Measurements from ENCODE around the gene GPR161.

Gene GPR161

DNA sequence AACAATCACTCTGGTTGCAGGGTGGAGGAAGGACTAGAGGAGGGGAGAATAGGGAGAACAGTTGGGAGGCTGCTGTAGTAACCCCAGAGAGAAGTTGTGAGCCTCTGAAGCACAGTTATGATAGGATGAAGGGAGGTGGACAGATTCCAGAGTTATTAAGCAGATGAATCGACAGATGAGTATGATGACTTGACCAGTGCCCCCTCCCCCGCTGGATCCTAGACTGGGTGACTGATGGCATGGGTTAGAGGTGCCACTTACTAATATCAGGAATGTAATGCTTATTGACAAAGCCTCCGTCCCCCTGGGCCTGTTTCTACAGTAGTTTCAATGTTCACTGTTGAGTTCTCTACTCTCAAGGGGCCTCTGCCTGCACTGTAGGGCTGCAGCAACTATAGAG, 28.0 kb upstream of the GPR161 start:
- Histone ChIP-seq H3K56ac (ENCODE audit: low read length) (no peak overlapping the region), H3K4me1 (ENCODE audit: control insufficient read depth, low read depth, low read length) (no peaks in the 10 kb centered on the region), H3K79me1 (ENCODE audit: low read length) (no peaks in the 10 kb centered on the region), H2BK15ac (replicated peaks; ENCODE audit: low read depth) (no peak overlapping the region), H3K36me3 (ENCODE audit: control insufficient read depth, insufficient read depth, low read length) (no peaks in the 10 kb centered on the region), H2BK5ac (ENCODE audit: low read length) (no peak overlapping the region), H4K5ac (ENCODE audit: low read length) (no peak overlapping the region), H3K4me3 (ENCODE audit: low read length) (no peak overlapping the region), H3K27me3 (ENCODE audit: insufficient read depth, low read length, poor library complexity) (no peaks in the 10 kb centered on the region), H3K4ac (ENCODE audit: low read depth, low read length) (no peak overlapping the region), H3K79me2 (ENCODE audit: control insufficient read depth, insufficient read depth, low read length) (no peaks in the 10 kb centered on the region), H3K9ac (ENCODE audit: low read length) (no peak overlapping the region), H3K27ac (ENCODE audit: low read depth, low read length) (no peak overlapping the region), H3K23ac (ENCODE audit: low read length) (no peak overlapping the region), H2BK120ac (ENCODE audit: low read depth, low read length) (no peak overlapping the region), H3K4me2 (ENCODE audit: low read length) (no peak overlapping the region), H2AK5ac (ENCODE audit: low read length) (no peak overlapping the region), H3K18ac (ENCODE audit: low read length) (no peak overlapping the region), H4K8ac (ENCODE audit: low read depth, low read length) (no peak overlapping the region)
- no CpG with 5 or more reads among the region's 3 CpGs for WGBS (ENCODE audit: extremely low coverage, insufficient coverage, low lambda C conversion rate)
- DNase-seq, result no peak

- H3K4ac ChIP-seq (ENCODE audit: low read depth, low read length), result no peak overlapping the region
- WGBS (ENCODE audit: extremely low coverage, insufficient coverage, low lambda C conversion rate), result no CpG with 5 or more reads among the region's 3 CpGs
These were observed 26.9 kb upstream of the GPR161 start for GRCh38 chr1:168163670-168164069.

DNA sequence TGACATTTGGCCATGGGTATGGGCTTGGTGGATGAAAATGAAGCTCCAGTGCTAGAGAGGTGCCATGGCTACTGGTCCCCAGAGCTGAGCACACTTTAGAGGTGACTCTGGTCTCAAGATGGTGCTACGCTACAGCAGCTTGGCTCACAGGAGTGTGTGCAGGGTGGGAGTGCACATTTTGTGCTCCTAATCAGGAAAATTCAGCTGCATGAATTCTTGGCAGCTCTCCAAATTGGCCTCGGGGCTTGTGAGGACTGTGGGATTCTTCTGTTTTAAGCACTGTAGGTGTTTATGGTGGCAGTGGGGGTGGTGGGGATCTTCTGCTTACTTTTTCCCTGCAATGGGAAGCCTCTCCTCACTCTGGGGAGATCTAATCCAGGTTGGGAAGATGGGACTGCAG, 24.7 kb upstream of the GPR161 start:
- no peak overlapping the region for H3K4me3 ChIP-seq (ENCODE audit: low read length)
- no peak overlapping the region for H2BK120ac ChIP-seq (ENCODE audit: low read depth, low read length)
- no peak overlapping the region for H2BK15ac ChIP-seq (replicated peaks; ENCODE audit: low read depth)
- H3K56ac ChIP-seq (ENCODE audit: low read length), result no peak overlapping the region
- H3K79me2 ChIP-seq (ENCODE audit: control insufficient read depth, insufficient read depth, low read length), result no peaks in the 10 kb centered on the region
- no peaks in the 10 kb centered on the region for H3K27me3 ChIP-seq (ENCODE audit: insufficient read depth, low read length, poor library complexity)
- no peak overlapping the region for H3K4ac ChIP-seq (ENCODE audit: low read depth, low read length)
- no peak overlapping the region for H3K4me2 ChIP-seq (ENCODE audit: low read length)
- no peak overlapping the region for H4K8ac ChIP-seq (ENCODE audit: low read depth, low read length)
- no peaks in the 10 kb centered on the region for H3K4me1 ChIP-seq (ENCODE audit: control insufficient read depth, low read depth, low read length)
- no peak for DNase-seq
- H2BK5ac ChIP-seq (ENCODE audit: low read length), result no peak overlapping the region
- no peaks in the 10 kb centered on the region for H3K79me1 ChIP-seq (ENCODE audit: low read length)
- no peak overlapping the region for H3K9ac ChIP-seq (ENCODE audit: low read length)
- H3K36me3 ChIP-seq (ENCODE audit: control insufficient read depth, insufficient read depth, low read length), result no peaks in the 10 kb centered on the region
- H3K27ac ChIP-seq (ENCODE audit: low read depth, low read length), result no peak overlapping the region
- no peak overlapping the region for H4K5ac ChIP-seq (ENCODE audit: low read length)
- H3K18ac ChIP-seq (ENCODE audit: low read length), result no peak overlapping the region
- WGBS (ENCODE audit: extremely low coverage, insufficient coverage, low lambda C conversion rate), result no CpG with 5 or more reads among the region's 2 CpGs
- no peak overlapping the region for H2AK5ac ChIP-seq (ENCODE audit: low read length)
- no peak overlapping the region for H3K23ac ChIP-seq (ENCODE audit: low read length)

More at GRCh38 chr1:168163670-168164069, 26.9 kb upstream of the GPR161 start:
- H4K5ac ChIP-seq (ENCODE audit: low read length), result no peak overlapping the region
- no peak overlapping the region for H3K9ac ChIP-seq (ENCODE audit: low read length)
- H3K27ac ChIP-seq (ENCODE audit: low read depth, low read length), result no peak overlapping the region
- H2BK5ac ChIP-seq (ENCODE audit: low read length), result no peak overlapping the region
- no peaks in the 10 kb centered on the region for H3K4me1 ChIP-seq (ENCODE audit: control insufficient read depth, low read depth, low read length)
- H2BK15ac ChIP-seq (replicated peaks; ENCODE audit: low read depth), result no peak overlapping the region
- DNase-seq, result no peak
- no peak overlapping the region for H3K4me3 ChIP-seq (ENCODE audit: low read length)
- H3K79me1 ChIP-seq (ENCODE audit: low read length), result no peaks in the 10 kb centered on the region
- no peak overlapping the region for H3K4me2 ChIP-seq (ENCODE audit: low read length)
- H3K56ac ChIP-seq (ENCODE audit: low read length), result no peak overlapping the region
- no peak overlapping the region for H2AK5ac ChIP-seq (ENCODE audit: low read length)
- no peaks in the 10 kb centered on the region for H3K36me3 ChIP-seq (ENCODE audit: control insufficient read depth, insufficient read depth, low read length)
- no peaks in the 10 kb centered on the region for H3K27me3 ChIP-seq (ENCODE audit: insufficient read depth, low read length, poor library complexity)
- no peaks in the 10 kb centered on the region for H3K79me2 ChIP-seq (ENCODE audit: control insufficient read depth, insufficient read depth, low read length)
- no peak overlapping the region for H2BK120ac ChIP-seq (ENCODE audit: low read depth, low read length)
- no peak overlapping the region for H4K8ac ChIP-seq (ENCODE audit: low read depth, low read length)
- H3K18ac ChIP-seq (ENCODE audit: low read length), result no peak overlapping the region
- no peak overlapping the region for H3K23ac ChIP-seq (ENCODE audit: low read length)

GRCh38 chr1:168159979-168160378, 23.2 kb upstream of the GPR161 start:
- no peak overlapping the region for H4K5ac ChIP-seq (ENCODE audit: low read length)
- no peak for DNase-seq
- no peaks in the 10 kb centered on the region for H3K27me3 ChIP-seq (ENCODE audit: insufficient read depth, low read length, poor library complexity)
- no peak overlapping the region for H3K27ac ChIP-seq (ENCODE audit: low read depth, low read length)
- no peaks in the 10 kb centered on the region for H3K79me1 ChIP-seq (ENCODE audit: low read length)
- no peak overlapping the region for H3K4me2 ChIP-seq (ENCODE audit: low read length)
- H3K9ac ChIP-seq (ENCODE audit: low read length), result no peak overlapping the region
- H4K8ac ChIP-seq (ENCODE audit: low read depth, low read length), result no peak overlapping the region
- no peak overlapping the region for H3K56ac ChIP-seq (ENCODE audit: low read length)
- no peak overlapping the region for H3K18ac ChIP-seq (ENCODE audit: low read length)
- H3K36me3 ChIP-seq (ENCODE audit: control insufficient read depth, insufficient read depth, low read length), result no peaks in the 10 kb centered on the region
- WGBS (ENCODE audit: extremely low coverage, insufficient coverage, low lambda C conversion rate), result no CpG with 5 or more reads among the region's 1 CpG
- H3K4me1 ChIP-seq (ENCODE audit: control insufficient read depth, low read depth, low read length), result no peaks in the 10 kb centered on the region
- no peaks in the 10 kb centered on the region for H3K79me2 ChIP-seq (ENCODE audit: control insufficient read depth, insufficient read depth, low read length)
- H3K4ac ChIP-seq (ENCODE audit: low read depth, low read length), result no peak overlapping the region
- H2BK5ac ChIP-seq (ENCODE audit: low read length), result no peak overlapping the region
- no peak overlapping the region for H3K4me3 ChIP-seq (ENCODE audit: low read length)
- no peak overlapping the region for H2AK5ac ChIP-seq (ENCODE audit: low read length)
- H2BK15ac ChIP-seq (replicated peaks; ENCODE audit: low read depth), result no peak overlapping the region
- no peak overlapping the region for H3K23ac ChIP-seq (ENCODE audit: low read length)
- no peak overlapping the region for H2BK120ac ChIP-seq (ENCODE audit: low read depth, low read length)

- Histone ChIP-seq H3K23ac (ENCODE audit: low read length) (no peak overlapping the region), H3K4me3 (ENCODE audit: low read length) (no peak overlapping the region), H3K27ac (ENCODE audit: low read depth, low read length) (no peak overlapping the region), H3K79me2 (ENCODE audit: control insufficient read depth, insufficient read depth, low read length) (no peaks in the 10 kb centered on the region), H3K9ac (ENCODE audit: low read length) (no peak overlapping the region), H2BK120ac (ENCODE audit: low read depth, low read length) (no peak overlapping the region), H3K27me3 (ENCODE audit: insufficient read depth, low read length, poor library complexity) (no peaks in the 10 kb centered on the region), H4K8ac (ENCODE audit: low read depth, low read length) (no peak overlapping the region), H3K4ac (ENCODE audit: low read depth, low read length) (no peak overlapping the region), H2BK5ac (ENCODE audit: low read length) (no peak overlapping the region), H3K4me2 (ENCODE audit: low read length) (no peak overlapping the region), H3K79me1 (ENCODE audit: low read length) (no peaks in the 10 kb centered on the region), H2AK5ac (ENCODE audit: low read length) (no peak overlapping the region), H3K36me3 (ENCODE audit: control insufficient read depth, insufficient read depth, low read length) (no peaks in the 10 kb centered on the region), H4K5ac (ENCODE audit: low read length) (no peak overlapping the region), H2BK15ac (replicated peaks; ENCODE audit: low read depth) (no peak overlapping the region), H3K56ac (ENCODE audit: low read length) (no peak overlapping the region), H3K4me1 (ENCODE audit: control insufficient read depth, low read depth, low read length) (no peaks in the 10 kb centered on the region), H3K18ac (ENCODE audit: low read length) (no peak overlapping the region)
- no CpG with 5 or more reads among the region's 1 CpG for WGBS (ENCODE audit: extremely low coverage, insufficient coverage, low lambda C conversion rate)
- no peak for DNase-seq
These were observed 22.5 kb upstream of the GPR161 start for GRCh38 chr1:168159251-168159650.

- Histone ChIP-seq H2AK5ac (ENCODE audit: low read length) (no peak overlapping the region), H3K9ac (ENCODE audit: low read length) (no peak overlapping the region), H4K8ac (ENCODE audit: low read depth, low read length) (no peak overlapping the region), H3K79me1 (ENCODE audit: low read length) (no peaks in the 10 kb centered on the region), H2BK5ac (ENCODE audit: low read length) (no peak overlapping the region), H3K4me1 (ENCODE audit: control insufficient read depth, low read depth, low read length) (no peaks in the 10 kb centered on the region), H3K18ac (ENCODE audit: low read length) (no peak overlapping the region), H4K5ac (ENCODE audit: low read length) (no peak overlapping the region), H2BK15ac (replicated peaks; ENCODE audit: low read depth) (no peak overlapping the region), H3K27me3 (ENCODE audit: insufficient read depth, low read length, poor library complexity) (no peaks in the 10 kb centered on the region), H3K36me3 (ENCODE audit: control insufficient read depth, insufficient read depth, low read length) (no peaks in the 10 kb centered on the region), H3K56ac (ENCODE audit: low read length) (no peak overlapping the region), H3K4ac (ENCODE audit: low read depth, low read length) (no peak overlapping the region), H3K79me2 (ENCODE audit: control insufficient read depth, insufficient read depth, low read length) (no peaks in the 10 kb centered on the region), H2BK120ac (ENCODE audit: low read depth, low read length) (no peak overlapping the region), H3K4me3 (ENCODE audit: low read length) (no peak overlapping the region), H3K23ac (ENCODE audit: low read length) (no peak overlapping the region), H3K4me2 (ENCODE audit: low read length) (no peak overlapping the region), H3K27ac (ENCODE audit: low read depth, low read length) (no peak overlapping the region)
- DNase-seq, result no peak
These were observed 20.9 kb upstream of the GPR161 start for GRCh38 chr1:168157638-168158037.

Data from mesendoderm (in vitro differentiated cells).